LNCaP clone FGC (cell line): ENCODE data around the gene SLC25A33.
"Not testable (repeated sequence)": the region's sequence is repeated elsewhere in the genome, so short reads cannot be mapped to it uniquely, and the experiment has no call there.

Experiments
- DNase-seq: peaks from one replicate; pipeline ENCODE4 v3.0.0-alpha.2; 2011; ENCODE audit warnings: low read depth
- H3K4me3 ChIP-seq: 2 replicates; pipeline ENCODE4 v1.5.1; 2011; ENCODE audit warnings: mild to moderate bottlenecking, low read depth, low read length, control low read depth
- TF ChIP-seq, protein P1 (sequence below): IDR thresholded peaks from 2 replicates; pipeline ENCODE4 v1.5.1; 2012; ENCODE audit warnings: mild to moderate bottlenecking; ENCODE audit not compliant: control insufficient read depth, insufficient read depth; ENCODE audit errors: extremely low read depth

SLC25A33 gene

DNA sequence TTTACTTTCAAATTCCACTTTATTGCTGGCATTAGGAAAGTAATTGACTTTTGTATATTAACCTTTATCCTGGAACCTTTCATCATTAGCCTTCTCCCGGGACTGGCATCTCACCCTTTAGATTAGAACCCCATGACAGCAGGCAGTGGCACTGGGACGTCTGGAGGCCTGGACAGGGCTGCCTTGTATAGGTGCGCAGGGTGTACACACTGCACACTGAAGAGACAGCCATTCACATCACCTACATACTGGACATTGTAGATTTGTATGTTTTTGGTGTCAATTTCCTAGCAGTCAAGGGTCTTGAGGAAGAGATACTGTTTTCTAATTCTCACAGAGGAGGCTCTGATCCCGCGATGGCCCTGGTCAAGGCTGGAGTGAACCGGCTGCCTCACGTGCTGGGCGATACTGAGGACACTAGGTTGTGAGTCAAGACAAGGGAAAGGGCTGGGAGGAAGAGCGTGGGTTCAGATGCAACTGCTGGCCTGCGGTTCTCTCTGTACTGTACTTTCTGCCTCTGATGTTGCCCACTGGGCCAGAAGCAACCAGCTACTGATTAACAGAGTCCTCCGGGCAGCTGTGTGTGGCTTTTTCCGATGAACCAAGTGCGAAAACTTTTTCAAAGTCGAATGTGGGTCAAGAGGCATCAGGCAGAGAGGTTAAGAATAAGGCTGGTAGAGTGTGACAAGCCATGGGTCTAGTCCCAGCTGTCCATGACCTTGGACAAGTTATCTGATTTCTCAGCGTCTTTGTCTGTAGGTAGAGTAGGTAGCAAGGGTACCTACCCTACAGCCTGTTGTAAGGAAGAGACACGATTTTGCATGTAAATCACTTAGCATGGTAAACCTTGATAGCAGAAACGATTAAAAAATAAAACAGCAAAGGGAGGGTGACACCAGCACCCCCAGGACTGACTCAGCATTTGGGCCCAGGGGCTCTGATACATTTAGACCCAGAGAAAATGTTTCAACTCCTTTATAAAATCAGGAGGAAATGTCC lies 38.2 kb upstream of the SLC25A33 start:
- no peak overlapping the region for H3K4me3 ChIP-seq
- TF ChIP-seq, protein P1, sequence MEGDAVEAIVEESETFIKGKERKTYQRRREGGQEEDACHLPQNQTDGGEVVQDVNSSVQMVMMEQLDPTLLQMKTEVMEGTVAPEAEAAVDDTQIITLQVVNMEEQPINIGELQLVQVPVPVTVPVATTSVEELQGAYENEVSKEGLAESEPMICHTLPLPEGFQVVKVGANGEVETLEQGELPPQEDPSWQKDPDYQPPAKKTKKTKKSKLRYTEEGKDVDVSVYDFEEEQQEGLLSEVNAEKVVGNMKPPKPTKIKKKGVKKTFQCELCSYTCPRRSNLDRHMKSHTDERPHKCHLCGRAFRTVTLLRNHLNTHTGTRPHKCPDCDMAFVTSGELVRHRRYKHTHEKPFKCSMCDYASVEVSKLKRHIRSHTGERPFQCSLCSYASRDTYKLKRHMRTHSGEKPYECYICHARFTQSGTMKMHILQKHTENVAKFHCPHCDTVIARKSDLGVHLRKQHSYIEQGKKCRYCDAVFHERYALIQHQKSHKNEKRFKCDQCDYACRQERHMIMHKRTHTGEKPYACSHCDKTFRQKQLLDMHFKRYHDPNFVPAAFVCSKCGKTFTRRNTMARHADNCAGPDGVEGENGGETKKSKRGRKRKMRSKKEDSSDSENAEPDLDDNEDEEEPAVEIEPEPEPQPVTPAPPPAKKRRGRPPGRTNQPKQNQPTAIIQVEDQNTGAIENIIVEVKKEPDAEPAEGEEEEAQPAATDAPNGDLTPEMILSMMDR = no peak
- no peak for DNase-seq

DNA sequence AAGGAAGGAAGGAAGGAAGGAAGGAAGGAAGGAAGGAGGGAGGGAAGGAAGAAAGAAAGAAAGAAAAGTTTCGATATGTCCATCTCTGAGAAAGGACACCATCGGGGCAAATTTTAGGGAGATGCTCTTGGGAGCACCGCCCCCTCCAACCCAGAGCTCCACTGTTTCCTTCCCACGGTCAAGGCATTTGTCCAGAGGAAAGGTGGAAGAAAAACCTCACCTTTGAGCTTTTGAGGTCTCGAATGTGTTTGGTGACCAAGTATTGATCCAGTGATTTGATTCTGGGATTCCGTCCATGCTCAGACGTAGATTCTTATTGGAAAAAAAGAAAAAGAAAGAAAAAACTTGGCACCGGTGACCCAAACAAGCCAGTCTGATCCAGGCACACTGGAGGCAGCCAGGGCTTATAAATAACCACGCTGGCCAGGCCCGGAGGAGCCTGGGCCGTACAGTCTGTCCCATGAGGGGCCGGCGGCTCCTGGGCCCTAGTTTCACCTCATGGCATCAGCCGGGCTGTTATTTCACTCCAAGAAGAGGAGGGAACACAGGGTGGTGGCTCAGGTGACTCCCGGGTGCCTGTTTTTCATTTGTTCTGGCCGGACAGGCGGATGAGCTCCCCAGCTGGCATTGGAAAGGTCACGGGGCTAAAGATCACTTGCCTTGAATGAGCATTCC lies 36.1 kb upstream of the SLC25A33 start:
- TF ChIP-seq, protein P1 = no peak
- DNase-seq = no peak
- no peak overlapping the region for H3K4me3 ChIP-seq

DNA sequence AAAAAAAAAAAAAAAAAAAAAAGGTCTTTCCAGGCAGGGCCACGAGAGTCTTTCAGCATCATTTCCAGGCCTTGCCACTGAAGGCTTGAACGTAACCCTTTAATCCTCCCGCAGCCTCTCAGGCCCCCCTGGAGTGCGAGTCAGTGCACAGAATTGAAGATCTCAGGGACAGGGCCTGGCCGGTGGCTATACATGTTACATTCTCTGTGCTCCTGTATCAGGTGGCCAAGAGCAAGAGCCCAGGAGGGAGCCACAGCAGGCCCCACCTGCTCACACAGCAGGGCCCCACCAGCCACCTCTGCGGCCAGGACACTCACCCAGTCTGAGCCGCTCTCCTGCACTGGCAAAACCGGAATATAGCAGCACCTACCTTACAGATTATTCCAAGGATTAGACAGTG lies 34.1 kb upstream of the SLC25A33 start:
- TF ChIP-seq, protein P1 = no peak
- DNase-seq = no peak
- no peak overlapping the region for H3K4me3 ChIP-seq

DNA sequence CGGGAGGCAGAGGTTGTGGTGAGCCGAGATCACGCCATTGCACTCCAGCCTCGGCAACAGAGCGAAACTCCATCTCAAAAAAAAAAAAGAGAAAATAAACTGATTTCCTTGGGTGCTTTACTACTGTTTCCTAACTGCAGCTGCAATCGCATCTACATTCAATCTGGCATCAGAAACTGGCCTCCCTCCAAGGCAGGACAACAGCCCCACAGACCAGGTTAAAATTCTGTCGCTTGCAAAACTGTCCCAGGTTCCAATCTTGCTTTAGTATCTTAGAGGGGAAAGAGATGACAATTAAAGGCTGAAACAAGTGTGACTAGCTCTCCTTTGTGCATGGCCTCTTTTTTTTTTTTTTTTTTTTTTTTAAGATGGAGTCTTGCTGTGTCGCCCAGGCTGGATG lies 32.4 kb upstream of the SLC25A33 start:
- TF ChIP-seq, protein P1 = no peak
- no peak for DNase-seq
- H3K4me3 ChIP-seq = no peak overlapping the region

DNA sequence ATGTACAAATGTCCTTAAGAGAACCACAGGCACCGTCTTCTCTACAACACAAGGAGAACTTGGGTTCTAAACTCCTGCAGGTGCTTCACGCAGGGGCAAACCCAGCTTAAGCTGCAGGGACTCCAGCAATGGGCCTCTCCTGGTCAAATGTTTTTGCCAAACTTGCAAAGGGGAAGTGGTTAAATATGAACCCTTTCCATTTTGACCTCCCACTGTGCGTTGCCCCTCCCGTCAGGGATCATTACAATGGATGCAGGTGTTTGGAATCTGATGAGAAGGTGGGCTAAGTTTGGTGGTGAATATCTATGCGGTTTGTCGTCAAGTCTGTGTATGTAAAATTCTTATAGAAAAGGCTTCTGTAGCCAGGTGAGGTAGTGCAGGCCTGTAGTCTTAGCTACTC lies 29.1 kb upstream of the SLC25A33 start:
- TF ChIP-seq, protein P1 = no peak
- H3K4me3 ChIP-seq = no peak overlapping the region
- DNase-seq = no peak

DNA sequence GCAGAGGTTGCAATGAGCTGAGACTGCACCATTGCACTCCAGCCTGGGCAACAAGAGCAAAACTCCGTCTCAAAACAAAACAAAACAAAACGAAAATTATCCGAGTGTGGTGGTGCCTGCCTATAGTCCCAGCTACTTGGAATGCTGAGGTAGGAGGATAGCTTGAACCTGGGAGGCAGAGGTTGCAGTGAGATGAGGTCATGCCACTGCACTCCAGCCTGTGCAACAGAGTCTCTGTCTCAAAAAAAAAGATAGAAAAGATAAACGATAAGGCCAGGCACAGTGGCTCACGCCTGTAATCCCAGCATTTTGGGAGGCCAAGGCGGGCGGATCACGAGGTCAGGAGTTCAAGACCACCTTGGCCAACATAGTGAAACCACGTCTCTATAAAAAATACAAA lies 23.7 kb upstream of the SLC25A33 start:
- DNase-seq = not testable (repeated sequence)

DNA sequence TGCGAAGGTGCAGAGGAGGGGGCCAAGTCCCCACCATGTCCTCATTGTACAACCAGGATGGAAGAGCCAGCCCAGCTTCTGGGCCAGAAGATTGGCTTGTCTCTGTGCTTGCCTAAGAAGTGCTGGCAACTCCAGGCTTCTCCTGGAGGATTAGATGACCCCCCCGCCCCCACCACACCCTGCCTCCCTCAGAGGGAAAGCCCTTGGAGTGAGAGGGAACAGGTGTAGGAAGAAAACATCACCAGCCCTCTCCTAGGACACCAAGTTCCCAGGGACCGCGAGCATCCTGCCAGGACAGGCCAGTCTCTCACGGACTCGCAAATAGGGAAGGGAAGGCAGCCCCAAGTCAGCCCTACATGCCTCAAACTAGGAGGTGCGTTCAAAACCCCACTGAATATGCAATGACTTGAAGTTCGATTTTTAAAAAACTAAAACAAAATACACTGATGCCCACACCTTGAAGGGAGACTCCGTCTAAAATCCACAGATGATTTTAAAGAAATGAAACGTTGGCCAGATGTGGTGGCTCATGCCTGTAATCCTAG lies 20.7 kb upstream of the SLC25A33 start:
- TF ChIP-seq, protein P1 = no peak
- H3K4me3 ChIP-seq = no peak overlapping the region
- DNase-seq = no peak

More for the DNA sequence above, 23.7 kb upstream of the SLC25A33 start:
- H3K4me3 ChIP-seq = not testable (repeated sequence)
